ENCODE measurements around the gene RNF175. TPM values are rescaled to one million over a fixed set of nuclear protein-coding genes. Genes with fewer than 3 reads are reported as not detected.
A peak's percentile ranks its signal among the peaks of the same experiment; 100 is the strongest.

Gene RNF175
- total RNA-seq, 1 donor, result not detected

DNA sequence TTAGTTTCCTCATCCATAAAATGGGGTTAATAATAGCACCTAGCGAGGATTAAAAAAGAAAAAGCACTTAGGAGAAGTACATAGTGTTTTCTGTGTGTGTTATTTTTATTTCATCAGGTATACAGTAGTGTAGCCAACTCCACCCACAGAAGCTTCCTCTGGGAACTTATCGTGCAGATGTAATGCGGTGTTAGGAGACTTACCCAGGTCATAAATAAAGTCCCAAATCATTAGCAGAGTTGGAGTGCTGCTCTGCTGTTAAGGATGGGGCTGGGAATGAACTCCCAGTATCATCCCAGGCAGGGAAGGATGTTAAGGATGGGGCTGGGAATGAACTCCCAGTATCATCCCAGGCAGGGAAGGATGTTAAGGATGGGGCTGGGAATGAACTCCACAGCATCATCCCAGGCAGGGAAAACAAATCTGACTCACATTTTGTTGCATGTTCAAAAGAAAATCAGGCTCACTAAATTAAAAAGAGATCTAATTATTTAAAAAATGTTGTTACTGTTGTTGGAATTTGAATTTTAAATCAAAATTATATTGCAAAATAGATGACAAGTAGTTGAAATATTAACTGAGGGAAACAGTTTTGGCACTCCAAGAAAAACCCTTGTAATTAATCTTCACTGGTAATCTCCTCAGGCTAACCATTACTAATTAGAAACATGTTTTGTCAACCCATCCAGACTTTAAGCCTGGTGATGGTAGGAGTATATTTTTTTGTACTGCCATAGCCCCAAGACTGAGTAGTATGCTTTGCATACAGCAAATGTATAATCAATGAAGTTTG, 39.3 kb upstream of the RNF175 start:
- H3K4me3 ChIP-seq (ENCODE audit: low read depth, low read length), result no peak overlapping the region
- TF ChIP-seq, protein P1, sequence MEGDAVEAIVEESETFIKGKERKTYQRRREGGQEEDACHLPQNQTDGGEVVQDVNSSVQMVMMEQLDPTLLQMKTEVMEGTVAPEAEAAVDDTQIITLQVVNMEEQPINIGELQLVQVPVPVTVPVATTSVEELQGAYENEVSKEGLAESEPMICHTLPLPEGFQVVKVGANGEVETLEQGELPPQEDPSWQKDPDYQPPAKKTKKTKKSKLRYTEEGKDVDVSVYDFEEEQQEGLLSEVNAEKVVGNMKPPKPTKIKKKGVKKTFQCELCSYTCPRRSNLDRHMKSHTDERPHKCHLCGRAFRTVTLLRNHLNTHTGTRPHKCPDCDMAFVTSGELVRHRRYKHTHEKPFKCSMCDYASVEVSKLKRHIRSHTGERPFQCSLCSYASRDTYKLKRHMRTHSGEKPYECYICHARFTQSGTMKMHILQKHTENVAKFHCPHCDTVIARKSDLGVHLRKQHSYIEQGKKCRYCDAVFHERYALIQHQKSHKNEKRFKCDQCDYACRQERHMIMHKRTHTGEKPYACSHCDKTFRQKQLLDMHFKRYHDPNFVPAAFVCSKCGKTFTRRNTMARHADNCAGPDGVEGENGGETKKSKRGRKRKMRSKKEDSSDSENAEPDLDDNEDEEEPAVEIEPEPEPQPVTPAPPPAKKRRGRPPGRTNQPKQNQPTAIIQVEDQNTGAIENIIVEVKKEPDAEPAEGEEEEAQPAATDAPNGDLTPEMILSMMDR (IDR thresholded peaks at IDR 0.05; ENCODE audit: insufficient read depth, low read depth, low read length), result no peak
- no peak for DNase-seq (ENCODE audit: low read depth)

DNA sequence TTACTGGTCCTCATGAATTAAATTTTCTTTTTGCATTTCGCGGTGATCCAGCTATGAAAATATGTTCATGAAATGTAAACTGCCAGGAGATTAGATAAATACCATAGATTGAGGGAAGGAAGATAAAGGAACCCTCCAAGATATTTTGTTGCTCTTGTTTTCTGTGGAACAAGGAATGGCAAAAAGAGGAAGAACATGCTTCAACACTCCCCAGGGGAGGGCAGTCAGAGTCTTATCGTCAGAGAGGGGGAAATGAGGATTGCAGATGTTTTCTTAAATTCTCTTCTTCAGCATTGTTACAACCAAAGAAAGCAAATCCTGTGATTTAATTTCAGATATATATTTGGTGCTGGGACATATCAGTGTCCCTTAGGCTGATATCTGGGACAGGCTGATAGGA, 38.6 kb upstream of the RNF175 start:
- TF ChIP-seq, protein P1 (IDR thresholded peaks at IDR 0.05; ENCODE audit: insufficient read depth, low read depth, low read length), result no peak
- no peak overlapping the region for H3K4me3 ChIP-seq (ENCODE audit: low read depth, low read length)
- no peak for DNase-seq (ENCODE audit: low read depth)

DNA sequence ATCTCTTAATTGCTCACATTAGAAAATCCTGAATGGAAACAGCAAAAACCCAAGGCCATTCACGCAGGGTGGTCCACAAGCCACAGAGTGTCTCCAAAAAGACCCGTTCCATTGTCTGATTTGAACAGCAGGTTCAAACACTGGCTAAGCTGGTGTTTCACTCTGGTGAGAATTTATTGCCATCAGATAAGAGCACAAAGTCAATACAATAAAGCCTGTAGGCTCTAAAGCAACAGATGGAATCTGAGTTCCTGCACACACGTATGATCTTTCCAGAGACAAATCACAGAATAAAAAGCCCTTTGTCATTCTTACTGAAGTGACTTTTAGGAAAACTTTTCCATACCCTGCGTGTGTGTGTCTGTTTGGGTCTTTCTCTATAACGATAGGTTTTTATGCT, 34.2 kb upstream of the RNF175 start:
- no peak overlapping the region for H3K4me3 ChIP-seq (ENCODE audit: low read depth, low read length)
- TF ChIP-seq, protein P1 (IDR thresholded peaks at IDR 0.05; ENCODE audit: insufficient read depth, low read depth, low read length), result no peak
- DNase-seq (ENCODE audit: low read depth), result no peak

DNA sequence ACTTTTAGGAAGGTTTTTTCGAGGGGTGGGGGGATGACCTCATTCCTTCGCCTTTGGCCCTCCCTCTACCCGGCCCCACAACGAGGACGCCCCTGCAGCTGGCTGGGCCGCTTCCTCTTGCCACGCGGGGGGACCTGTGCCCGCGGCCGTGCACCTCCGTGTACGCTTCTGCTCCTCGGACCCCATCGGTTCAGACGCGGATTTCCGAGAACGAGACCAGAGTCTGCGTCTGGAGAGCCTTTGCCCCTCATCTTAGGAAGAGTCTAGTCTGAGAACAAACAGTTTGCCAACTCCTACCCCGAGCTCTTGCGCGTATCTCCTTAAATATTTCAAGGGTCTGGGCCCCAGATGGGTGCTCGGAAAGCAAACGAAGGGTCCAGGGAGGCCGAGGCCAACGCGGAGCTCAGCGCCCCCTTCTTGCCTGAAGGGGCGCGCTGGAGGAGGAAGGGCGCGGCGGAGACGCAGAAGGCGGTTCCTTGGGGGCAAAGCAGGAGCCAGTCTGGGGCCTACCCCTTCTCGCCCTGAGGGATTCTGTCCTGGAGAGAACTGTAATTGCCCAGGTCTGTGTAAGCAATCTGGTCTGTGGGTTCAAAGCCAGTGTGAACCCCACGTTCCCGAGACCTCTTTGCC, 32.9 kb upstream of the RNF175 start:
- peak overlapping the region; percentile 15 for H3K4me3 ChIP-seq (ENCODE audit: low read depth, low read length)
- no peak for DNase-seq (ENCODE audit: low read depth)
- TF ChIP-seq, protein P1 (IDR thresholded peaks at IDR 0.05; ENCODE audit: insufficient read depth, low read depth, low read length), result no peak

DNA sequence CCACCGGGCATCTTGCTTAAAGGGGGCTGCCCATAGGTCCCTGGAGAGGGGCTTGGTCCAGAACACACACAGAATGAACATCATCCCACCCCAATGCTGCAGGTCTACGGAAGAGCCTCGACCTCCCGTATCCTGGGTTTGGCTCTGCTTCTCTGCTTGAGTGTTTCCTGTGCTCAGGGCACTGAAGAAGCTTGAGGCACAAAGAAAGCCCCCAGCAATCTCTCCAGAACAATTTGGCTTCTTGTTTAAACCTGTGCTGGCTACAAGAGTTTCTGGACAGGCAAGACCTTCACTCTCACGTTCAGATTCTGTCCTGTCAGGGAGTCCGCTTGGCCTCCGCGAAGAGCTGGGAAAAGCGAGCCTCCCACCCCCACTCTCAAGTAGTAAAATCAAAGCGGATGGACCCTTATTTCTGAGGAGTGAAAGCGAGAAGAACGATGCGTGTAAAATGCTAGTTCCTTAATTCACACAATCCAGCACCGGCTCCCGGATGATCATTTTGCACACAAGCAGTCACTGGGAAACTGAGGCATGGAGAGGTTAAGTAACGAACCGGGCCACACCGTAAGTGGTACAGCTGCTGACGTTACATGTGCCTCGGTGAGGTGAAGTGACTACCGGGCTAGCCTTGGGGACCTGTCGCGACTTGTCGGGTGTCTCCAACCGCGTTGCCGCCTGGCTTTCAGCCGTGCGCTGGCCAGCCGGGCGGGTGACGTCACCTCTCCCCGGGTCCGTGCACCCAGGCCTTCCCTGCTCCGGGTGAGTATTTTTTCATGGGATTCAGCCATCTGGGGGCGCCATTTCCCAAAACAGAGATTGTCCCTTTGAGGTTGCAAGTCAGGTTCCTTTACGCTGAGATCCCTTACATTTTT, 32.2 kb upstream of the RNF175 start:
- TF ChIP-seq, protein P1 (IDR thresholded peaks at IDR 0.05; ENCODE audit: insufficient read depth, low read depth, low read length), result peak; percentile 49
- H3K4me3 ChIP-seq (ENCODE audit: low read depth, low read length), result peak overlapping the region; percentile 15
- DNase-seq (ENCODE audit: low read depth), result peak; percentile 60

DNA sequence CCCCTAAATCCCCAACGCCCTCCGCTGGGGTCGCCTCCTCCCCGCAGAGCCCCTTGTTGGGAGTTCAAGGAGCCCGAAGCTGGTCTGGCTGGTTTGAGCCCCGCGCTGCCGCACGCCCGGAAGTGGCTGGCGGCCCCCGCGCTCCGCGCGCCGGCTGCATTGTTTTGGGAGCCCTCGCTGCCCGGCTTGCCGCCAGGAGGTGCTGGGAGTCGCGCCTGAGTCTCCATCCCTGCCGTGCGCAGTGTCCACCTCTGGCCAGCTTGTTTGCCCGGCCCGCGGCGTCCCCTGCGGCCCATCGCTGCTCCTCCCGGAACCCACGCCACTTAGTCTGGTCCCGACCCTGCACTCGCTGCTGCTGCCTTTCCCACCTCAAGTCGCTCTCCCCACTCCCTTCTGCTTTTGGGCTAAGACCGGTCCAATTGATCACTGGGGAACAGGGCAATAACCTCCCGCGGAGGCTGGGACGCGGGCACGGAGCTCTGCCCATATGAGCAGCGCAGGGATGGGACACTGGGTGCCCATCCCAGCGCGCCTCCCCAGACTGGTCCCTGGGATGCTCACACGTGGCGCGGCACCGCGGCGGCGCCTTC, 31.2 kb upstream of the RNF175 start:
- H3K4me3 ChIP-seq (ENCODE audit: low read depth, low read length), result no peak overlapping the region
- TF ChIP-seq, protein P1 (IDR thresholded peaks at IDR 0.05; ENCODE audit: insufficient read depth, low read depth, low read length), result peak; percentile 7
- DNase-seq (ENCODE audit: low read depth), result no peak
